Choroid plexus epithelial cell (primary cell): ENCODE measurements around the gene TRIP12.
"Not testable (repeated sequence)": the region's sequence is repeated elsewhere in the genome, so short reads cannot be mapped to it uniquely, and the experiment has no call there.

Experiments
- DNase-seq: peaks from one replicate; pipeline ENCODE4 v3.0.0-alpha.2; 2010; ENCODE audit warnings: low read depth
- H3K4me3 ChIP-seq: 2 replicates; pipeline ENCODE4 v1.5.1; 2011; ENCODE audit warnings: low read depth, mild to moderate bottlenecking, control low read depth, low read length, moderate library complexity
- CTCF ChIP-seq: conservative IDR thresholded peaks from 2 replicates; pipeline ENCODE4 v1.5.1; 2011; ENCODE audit warnings: low read depth, mild to moderate bottlenecking, control low read depth, inconsistent platforms, low read length, moderate library complexity

Gene TRIP12

GRCh38 chr2:229798446-229799155 lies 123.2 kb downstream of the TRIP12 start:
- TF ChIP-seq CTCF, result no peak
- peak; percentile 79 for DNase-seq

GRCh38 chr2:229795058-229795457 lies 126.8 kb downstream of the TRIP12 start:
- no peak for DNase-seq
- TF ChIP-seq CTCF, result no peak
- no peak overlapping the region for H3K4me3 ChIP-seq

More at GRCh38 chr2:229798446-229799155, 123.2 kb downstream of the TRIP12 start:
- no peak overlapping the region for H3K4me3 ChIP-seq

GRCh38 chr2:229794636-229795035 lies 127.2 kb downstream of the TRIP12 start:
- H3K4me3 ChIP-seq, result no peak overlapping the region
- TF ChIP-seq CTCF, result no peak
- no peak for DNase-seq

GRCh38 chr2:229786289-229786688 lies 135.5 kb downstream of the TRIP12 start:
- H3K4me3 ChIP-seq, DNase-seq: not testable (repeated sequence)

- H3K4me3 ChIP-seq, result no peak overlapping the region
- peak; percentile 38 for DNase-seq
- TF ChIP-seq CTCF, result no peak
Observed at GRCh38 chr2:229784791-229785190, 137.0 kb downstream of the TRIP12 start.

- no peak overlapping the region for H3K4me3 ChIP-seq
- no peak for DNase-seq
- no peak for TF ChIP-seq CTCF
Observed at GRCh38 chr2:229783108-229783721, 138.6 kb downstream of the TRIP12 start.

- peak; percentile 78 for TF ChIP-seq CTCF
- no peak overlapping the region for H3K4me3 ChIP-seq
- peak; percentile 79 for DNase-seq
Observed at GRCh38 chr2:229780856-229781773, 140.7 kb downstream of the TRIP12 start.
